IPS-NIHi11 (cell line): ENCODE measurements around the gene ACOT7.
"Not testable (repeated sequence)": the region's sequence is repeated elsewhere in the genome, so short reads cannot be mapped to it uniquely, and the experiment has no call there.

Experiments
- DNase-seq: peaks from one replicate; pipeline ENCODE4 v3.0.0; 2012; ENCODE audit warnings: mixed read lengths, low spot score

The ACOT7 gene

GRCh38 chr1:6399294-6399693, 5.7 kb upstream of the ACOT7 start:
- no peak for DNase-seq

- no peak for DNase-seq
These were observed 4.4 kb upstream of the ACOT7 start for GRCh38 chr1:6397844-6398441.

GRCh38 chr1:6396998-6397397, 3.4 kb upstream of the ACOT7 start:
- no peak for DNase-seq

- not testable (repeated sequence) for DNase-seq
These were observed 2.2 kb upstream of the ACOT7 start for GRCh38 chr1:6395781-6396244.

- DNase-seq, result not testable (repeated sequence)
These were observed 1.6 kb upstream of the ACOT7 start for GRCh38 chr1:6395130-6395529.

GRCh38 chr1:6392809-6393399, 663 bp downstream of the ACOT7 start:
- DNase-seq, result no peak

GRCh38 chr1:6391951-6392808, 1.4 kb downstream of the ACOT7 start:
- no peak for DNase-seq

GRCh38 chr1:6389971-6390370, 3.6 kb downstream of the ACOT7 start:
- DNase-seq, result no peak

- no peak for DNase-seq
These were observed 7.1 kb downstream of the ACOT7 start for GRCh38 chr1:6386371-6386949.

GRCh38 chr1:6385488-6386191, 7.9 kb downstream of the ACOT7 start:
- DNase-seq, result peak; percentile 92

GRCh38 chr1:6384962-6385361, 8.6 kb downstream of the ACOT7 start:
- DNase-seq, result no peak

- no peak for DNase-seq
These were observed 9.4 kb downstream of the ACOT7 start for GRCh38 chr1:6384135-6384534.

- DNase-seq, result no peak
These were observed 13.5 kb downstream of the ACOT7 start for GRCh38 chr1:6380037-6380436.

GRCh38 chr1:6378096-6378746, 15.3 kb downstream of the ACOT7 start:
- DNase-seq, result peak; percentile 49

GRCh38 chr1:6373961-6374720, 19.4 kb downstream of the ACOT7 start:
- DNase-seq, result no peak

GRCh38 chr1:6372236-6372635, 21.3 kb downstream of the ACOT7 start:
- DNase-seq, result not testable (repeated sequence)

- DNase-seq, result no peak
These were observed 23.6 kb downstream of the ACOT7 start for GRCh38 chr1:6370006-6370405.

- DNase-seq, result no peak
These were observed 26.1 kb downstream of the ACOT7 start for GRCh38 chr1:6367381-6368012.

- DNase-seq, result no peak
These were observed 28.5 kb downstream of the ACOT7 start for GRCh38 chr1:6365047-6365446.
